ENCODE results near the gene DEFB124. TPM values are rescaled to one million over a fixed set of nuclear protein-coding genes. Genes with fewer than 3 reads are reported as not detected.

The DEFB124 gene
- total RNA-seq, 2 donors from 2014 or later, result not detected

DNA sequence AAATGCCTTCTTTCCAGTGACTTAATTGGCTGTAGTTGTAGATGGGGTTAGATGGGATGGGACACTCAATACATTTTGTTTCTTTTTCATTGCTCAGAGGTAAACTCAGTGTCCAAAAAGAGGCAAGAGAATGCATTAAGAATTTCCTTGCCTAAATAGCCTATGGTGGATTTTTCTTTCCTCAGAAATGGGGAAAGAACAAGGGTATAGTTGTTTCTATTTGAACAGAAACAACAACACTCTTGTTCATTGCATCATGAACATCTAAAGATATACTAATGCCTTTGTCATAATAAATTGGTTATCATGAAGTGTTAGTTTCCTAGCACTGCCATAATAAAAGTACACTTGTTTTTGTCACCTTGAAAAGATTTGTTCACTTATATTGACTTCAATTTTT, 49.1 kb downstream of the DEFB124 start:
- Mint-ChIP-seq H3K27ac (no peak overlapping the region), H3K4me3 (no peak overlapping the region), H3K36me3 (ENCODE audit: low read depth) (no peaks in the 10 kb centered on the region), H3K27me3 (peaks cover 9% of the 10 kb centered on the region), H3K4me1 (no peaks in the 10 kb centered on the region), H3K9me3 (no peaks in the 10 kb centered on the region)
- no peak for ATAC-seq (replicated peaks)

DNA sequence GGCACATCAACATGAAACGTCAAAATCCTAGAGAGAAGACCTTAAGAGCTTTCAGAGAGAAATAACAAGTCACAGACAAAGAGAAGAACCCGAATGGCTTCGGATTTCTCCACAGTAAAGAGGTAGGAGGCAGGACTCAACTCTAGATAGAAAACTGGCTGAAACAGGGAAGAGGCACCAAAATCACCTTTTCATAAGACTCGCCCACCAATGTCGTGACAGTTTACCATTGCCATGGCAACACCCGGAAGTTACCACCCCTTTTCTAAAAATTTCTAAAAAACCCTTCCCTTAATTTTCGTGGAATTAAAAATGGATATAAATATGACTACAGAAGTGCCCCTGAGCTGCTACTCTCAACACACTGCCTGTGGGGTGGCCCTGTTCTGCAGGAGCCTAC, 56.6 kb downstream of the DEFB124 start:
- Mint-ChIP-seq H3K27ac (no peak overlapping the region), H3K4me1 (no peaks in the 10 kb centered on the region), H3K36me3 (ENCODE audit: low read depth) (no peaks in the 10 kb centered on the region), H3K27me3 (peaks cover 28% of the 10 kb centered on the region), H3K9me3 (no peaks in the 10 kb centered on the region), H3K4me3 (no peak overlapping the region)
- ATAC-seq (replicated peaks), result no peak

DNA sequence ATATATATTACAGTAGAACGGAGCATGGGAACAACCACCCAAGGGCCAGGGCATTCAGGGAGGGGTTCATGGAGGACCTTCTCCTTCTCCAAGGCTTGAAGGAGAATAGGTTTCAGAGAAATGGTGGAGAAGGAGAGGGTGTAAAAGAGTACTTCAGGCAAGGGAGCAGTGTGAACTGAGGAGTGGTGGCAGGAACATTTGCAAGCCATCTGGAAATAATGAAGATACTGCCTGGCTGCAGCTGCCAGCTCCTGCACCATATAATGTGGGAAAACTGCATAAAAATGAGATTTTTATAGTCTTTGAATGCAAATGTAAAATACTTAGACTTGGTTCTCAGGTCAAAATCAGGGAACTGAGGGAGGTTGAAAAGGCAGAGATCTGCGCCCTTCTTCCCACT, 59.3 kb downstream of the DEFB124 start:
- Mint-ChIP-seq H3K27ac (no peak overlapping the region), H3K4me1 (no peaks in the 10 kb centered on the region), H3K4me3 (no peak overlapping the region), H3K27me3 (peaks cover 29% of the 10 kb centered on the region), H3K9me3 (no peaks in the 10 kb centered on the region), H3K36me3 (ENCODE audit: low read depth) (no peaks in the 10 kb centered on the region)
- no peak for ATAC-seq (replicated peaks)

Other genes with a start within 250 kb of the DEFB124 start
- gene DEFB115, start 217.5 kb downstream of the DEFB124 start, total RNA-seq, result not detected
- not detected for gene DEFB116, start 166.5 kb downstream of the DEFB124 start, total RNA-seq
- gene DEFB118, start 106.5 kb downstream of the DEFB124 start, total RNA-seq, result not detected
- not detected for gene DEFB119, start 84.5 kb downstream of the DEFB124 start, total RNA-seq
- gene DEFB121, start 68.9 kb downstream of the DEFB124 start, total RNA-seq, result not detected
- not detected for gene DEFB123, start 34.5 kb downstream of the DEFB124 start, total RNA-seq
- not detected for gene REM1, start 161 bp upstream of the DEFB124 start, total RNA-seq
- gene HM13, start 39.3 kb upstream of the DEFB124 start, total RNA-seq, result 100 to 1,000 TPM; 129 to 164 TPM
- 1 to 10 TPM; 2.9 to 5.3 TPM for gene ID1, start 130.2 kb upstream of the DEFB124 start, total RNA-seq
- gene COX4I2, start 162.8 kb upstream of the DEFB124 start, total RNA-seq, result not detected
- gene BCL2L1, start 247.7 kb upstream of the DEFB124 start, total RNA-seq, result 100 to 1,000 TPM in 1 of 2 donors, 10 to 100 TPM in 1; 86.7 to 134 TPM